Dendritic cell treated with granulocyte-macrophage colony-stimulating factor and Interleukin-4, amounts not matched to agents 40 ng/mL and 50 ng/mL, for 4 days (primary cell): ENCODE results near the gene DNM3.
"Not testable (repeated sequence)": the region's sequence is repeated elsewhere in the genome, so short reads cannot be mapped to it uniquely, and the experiment has no call there.

Source experiments
- H3K27ac Mint-ChIP-seq: one replicate; pipeline ENCODE4 v1.8.0; 2022; ENCODE audit warnings: mild to moderate bottlenecking, mixed read lengths
- H3K27me3 Mint-ChIP-seq: one replicate; pipeline ENCODE4 v1.8.0; 2022; ENCODE audit warnings: mild to moderate bottlenecking, mixed read lengths
- H3K36me3 Mint-ChIP-seq: one replicate; pipeline ENCODE4 v1.8.0; 2022; ENCODE audit warnings: low read depth, mixed read lengths
- H3K4me1 Mint-ChIP-seq: one replicate; pipeline ENCODE4 v1.8.0; 2022; ENCODE audit warnings: low read depth, mixed read lengths
- H3K4me3 Mint-ChIP-seq: one replicate; pipeline ENCODE4 v1.8.0; 2022; ENCODE audit warnings: mild to moderate bottlenecking, moderate library complexity, mixed read lengths
- H3K9me3 Mint-ChIP-seq: one replicate; pipeline ENCODE4 v1.8.0; 2022; ENCODE audit warnings: mixed read lengths
- intact Hi-C: fragments of 100-400 bp; cut with micrococcal nuclease; formaldehyde crosslinking; loops from one replicate; pipeline ENCODE4 v1.15.0; 2022

Gene DNM3

GRCh38 chr1:171999756-172000155 is 158.5 kb downstream of the DNM3 start:
- Mint-ChIP-seq H3K27me3 (no peaks in the 10 kb centered on the region), H3K4me1 (peaks cover 14% of the 10 kb centered on the region), H3K4me3 (no peak overlapping the region), H3K27ac (no peak overlapping the region), H3K9me3 (no peaks in the 10 kb centered on the region), H3K36me3 (no peaks in the 10 kb centered on the region)
- intact Hi-C loops, result loop anchor here (5.0 kb wide), 2 partner anchors 428 to 718 kb away; no protein-coding TSS in a partner anchor

- intact Hi-C loops, result loop anchor here (5.0 kb wide), 2 partner anchors 426 to 716 kb away; no protein-coding TSS in a partner anchor
- Mint-ChIP-seq H3K4me3 (no peak overlapping the region), H3K9me3 (no peaks in the 10 kb centered on the region), H3K4me1 (peaks cover 15% of the 10 kb centered on the region), H3K27me3 (no peaks in the 10 kb centered on the region), H3K27ac (no peak overlapping the region), H3K36me3 (no peaks in the 10 kb centered on the region)
Measured at GRCh38 chr1:172001288-172001687, 160.0 kb downstream of the DNM3 start.

- Mint-ChIP-seq H3K4me1 (peaks cover 15% of the 10 kb centered on the region), H3K9me3 (no peaks in the 10 kb centered on the region), H3K36me3 (no peaks in the 10 kb centered on the region), H3K27me3 (no peaks in the 10 kb centered on the region), H3K4me3 (no peak overlapping the region), H3K27ac (no peak overlapping the region)
- intact Hi-C loops, result loop anchor here (1.0 to 5.0 kb wide), 4 partner anchors 396 to 714 kb away; partner anchors contain the start of gene PIGC
Measured at GRCh38 chr1:172002725-172003345, 161.5 kb downstream of the DNM3 start.

GRCh38 chr1:172003766-172004530 is 162.7 kb downstream of the DNM3 start:
- intact Hi-C loops, result loop anchor here (2.0 to 5.0 kb wide), 3 partner anchors 423 to 713 kb away; partner anchors contain the start of gene PIGC

GRCh38 chr1:172004671-172005070 is 163.4 kb downstream of the DNM3 start:
- Mint-ChIP-seq H3K4me3 (no peak overlapping the region), H3K4me1 (peaks cover 15% of the 10 kb centered on the region), H3K9me3 (no peaks in the 10 kb centered on the region), H3K36me3 (no peaks in the 10 kb centered on the region), H3K27me3 (no peaks in the 10 kb centered on the region), H3K27ac (no peak overlapping the region)
- intact Hi-C loops, result loop anchor here (5.0 kb wide), 2 partner anchors 423 to 713 kb away; no protein-coding TSS in a partner anchor

More at GRCh38 chr1:172003766-172004530, 162.7 kb downstream of the DNM3 start:
- no peaks in the 10 kb centered on the region for H3K27me3 Mint-ChIP-seq
- no peaks in the 10 kb centered on the region for H3K9me3 Mint-ChIP-seq
- no peak overlapping the region for H3K27ac Mint-ChIP-seq
- H3K36me3 Mint-ChIP-seq, result no peaks in the 10 kb centered on the region
- no peak overlapping the region for H3K4me3 Mint-ChIP-seq
- H3K4me1 Mint-ChIP-seq, result peaks cover 15% of the 10 kb centered on the region

GRCh38 chr1:172005856-172006255 is 164.6 kb downstream of the DNM3 start:
- Mint-ChIP-seq H3K9me3 (peaks cover 9% of the 10 kb centered on the region), H3K36me3 (no peaks in the 10 kb centered on the region), H3K4me1 (peaks cover 15% of the 10 kb centered on the region), H3K27me3 (no peaks in the 10 kb centered on the region), H3K27ac (no peak overlapping the region), H3K4me3 (no peak overlapping the region)
- intact Hi-C loops, result no loop called here

- no peak overlapping the region for H3K27ac Mint-ChIP-seq
- H3K4me3 Mint-ChIP-seq, result no peak overlapping the region
- intact Hi-C loops, result no loop called here
- peaks cover 17% of the 10 kb centered on the region for H3K9me3 Mint-ChIP-seq
- no peaks in the 10 kb centered on the region for H3K27me3 Mint-ChIP-seq
- no peaks in the 10 kb centered on the region for H3K36me3 Mint-ChIP-seq
- H3K4me1 Mint-ChIP-seq, result peaks cover 15% of the 10 kb centered on the region
Measured at GRCh38 chr1:172006660-172007059, 165.4 kb downstream of the DNM3 start.

GRCh38 chr1:172018727-172019311 is 177.5 kb downstream of the DNM3 start:
- Mint-ChIP-seq H3K27ac (no peak overlapping the region), H3K9me3 (peaks cover 10% of the 10 kb centered on the region), H3K36me3 (no peaks in the 10 kb centered on the region), H3K4me1 (no peaks in the 10 kb centered on the region), H3K27me3 (no peaks in the 10 kb centered on the region), H3K4me3 (no peak overlapping the region)
- intact Hi-C loops, result no loop called here

- H3K36me3 Mint-ChIP-seq, result no peaks in the 10 kb centered on the region
- H3K27ac Mint-ChIP-seq, result no peak overlapping the region
- H3K4me1 Mint-ChIP-seq, result no peaks in the 10 kb centered on the region
- intact Hi-C loops, result no loop called here
- peaks cover 10% of the 10 kb centered on the region for H3K9me3 Mint-ChIP-seq
- no peak overlapping the region for H3K4me3 Mint-ChIP-seq
- H3K27me3 Mint-ChIP-seq, result no peaks in the 10 kb centered on the region
Measured at GRCh38 chr1:172019976-172020375, 178.7 kb downstream of the DNM3 start.

- Mint-ChIP-seq H3K4me1 (no peaks in the 10 kb centered on the region), H3K4me3 (no peak overlapping the region), H3K36me3 (no peaks in the 10 kb centered on the region), H3K9me3 (no peaks in the 10 kb centered on the region), H3K27me3 (no peaks in the 10 kb centered on the region), H3K27ac (no peak overlapping the region)
- intact Hi-C loops, result no loop called here
Measured at GRCh38 chr1:172024516-172024915, 183.2 kb downstream of the DNM3 start.

GRCh38 chr1:172024944-172025738 is 183.8 kb downstream of the DNM3 start:
- intact Hi-C loops, H3K36me3 Mint-ChIP-seq, H3K4me3 Mint-ChIP-seq, H3K4me1 Mint-ChIP-seq, H3K9me3 Mint-ChIP-seq, H3K27ac Mint-ChIP-seq, H3K27me3 Mint-ChIP-seq: not testable (repeated sequence)

GRCh38 chr1:172040466-172040865 is 199.2 kb downstream of the DNM3 start:
- H3K36me3 Mint-ChIP-seq, result no peaks in the 10 kb centered on the region
- H3K4me3 Mint-ChIP-seq, result no peak overlapping the region
- peaks cover 8% of the 10 kb centered on the region for H3K9me3 Mint-ChIP-seq
- intact Hi-C loops, result loop anchor here (5.0 kb wide), 1 partner anchor 47 kb away; no protein-coding TSS in a partner anchor
- no peaks in the 10 kb centered on the region for H3K4me1 Mint-ChIP-seq
- H3K27me3 Mint-ChIP-seq, result no peaks in the 10 kb centered on the region
- H3K27ac Mint-ChIP-seq, result no peak overlapping the region

- no peak overlapping the region for H3K27ac Mint-ChIP-seq
- no peaks in the 10 kb centered on the region for H3K4me1 Mint-ChIP-seq
- H3K9me3 Mint-ChIP-seq, result peaks cover 8% of the 10 kb centered on the region
- intact Hi-C loops, result loop anchor here (5.0 kb wide), 1 partner anchor 46 kb away; no protein-coding TSS in a partner anchor
- no peak overlapping the region for H3K4me3 Mint-ChIP-seq
- no peaks in the 10 kb centered on the region for H3K27me3 Mint-ChIP-seq
- H3K36me3 Mint-ChIP-seq, result no peaks in the 10 kb centered on the region
Measured at GRCh38 chr1:172041102-172041501, 199.8 kb downstream of the DNM3 start.
